ENCODE data around the gene GTF2F1.
"Not testable (repeated sequence)": the region's sequence is repeated elsewhere in the genome, so short reads cannot be mapped to it uniquely, and the experiment has no call there.

The GTF2F1 gene

DNA sequence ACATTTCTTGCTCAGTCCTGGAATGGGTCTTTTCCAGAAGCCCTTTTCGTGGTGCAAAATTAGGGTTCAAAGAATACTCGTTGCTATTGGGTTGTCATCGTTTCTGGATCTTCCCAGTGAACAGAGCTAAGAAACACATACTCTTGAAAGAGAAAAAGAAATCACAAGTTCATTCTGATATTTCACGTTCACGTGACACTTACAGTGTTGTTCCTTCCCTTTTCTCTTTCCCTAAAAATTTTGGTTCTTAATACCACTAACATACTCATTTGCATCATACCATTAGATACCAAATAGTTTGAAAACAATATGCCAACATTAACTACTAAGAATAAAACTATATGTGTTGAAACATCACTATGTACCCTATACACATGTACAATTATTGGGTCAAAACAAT, 13.4 kb upstream of the GTF2F1 start:
- Histone ChIP-seq H3K4me3 (ENCODE audit: low read depth, low read length, poor library complexity, severe bottlenecking) (no peak overlapping the region), H3K27ac (ENCODE audit: low read depth, low read length, poor library complexity, severe bottlenecking) (no peak overlapping the region), H4K20me1 (ENCODE audit: insufficient read depth, low read length) (no peaks in the 10 kb centered on the region), H3K4me1 (ENCODE audit: insufficient read depth, low read length, severe bottlenecking) (no peaks in the 10 kb centered on the region), H3K4me2 (ENCODE audit: low read length) (no peak overlapping the region), H3F3A (ENCODE audit: insufficient read depth, low read length) (no peaks in the 10 kb centered on the region), H3K9me3 (ENCODE audit: low read length) (no peaks in the 10 kb centered on the region), H3K9me2 (ENCODE audit: low read depth, low read length) (no peaks in the 10 kb centered on the region), H3K9ac (ENCODE audit: low read length) (no peak overlapping the region), H2AFZ (ENCODE audit: low read length) (no peak overlapping the region), H3K36me3 (ENCODE audit: insufficient read depth, low read length) (no peaks in the 10 kb centered on the region), H3K79me2 (ENCODE audit: insufficient read depth, low read length) (no peaks in the 10 kb centered on the region), H3K27me3 (ENCODE audit: insufficient read depth, low read length) (no peaks in the 10 kb centered on the region)
- TF ChIP-seq EZH2 (IDR thresholded peaks at IDR 0.05; ENCODE audit: borderline replicate concordance, low read length) = no peak
- TF ChIP-seq, protein P1, sequence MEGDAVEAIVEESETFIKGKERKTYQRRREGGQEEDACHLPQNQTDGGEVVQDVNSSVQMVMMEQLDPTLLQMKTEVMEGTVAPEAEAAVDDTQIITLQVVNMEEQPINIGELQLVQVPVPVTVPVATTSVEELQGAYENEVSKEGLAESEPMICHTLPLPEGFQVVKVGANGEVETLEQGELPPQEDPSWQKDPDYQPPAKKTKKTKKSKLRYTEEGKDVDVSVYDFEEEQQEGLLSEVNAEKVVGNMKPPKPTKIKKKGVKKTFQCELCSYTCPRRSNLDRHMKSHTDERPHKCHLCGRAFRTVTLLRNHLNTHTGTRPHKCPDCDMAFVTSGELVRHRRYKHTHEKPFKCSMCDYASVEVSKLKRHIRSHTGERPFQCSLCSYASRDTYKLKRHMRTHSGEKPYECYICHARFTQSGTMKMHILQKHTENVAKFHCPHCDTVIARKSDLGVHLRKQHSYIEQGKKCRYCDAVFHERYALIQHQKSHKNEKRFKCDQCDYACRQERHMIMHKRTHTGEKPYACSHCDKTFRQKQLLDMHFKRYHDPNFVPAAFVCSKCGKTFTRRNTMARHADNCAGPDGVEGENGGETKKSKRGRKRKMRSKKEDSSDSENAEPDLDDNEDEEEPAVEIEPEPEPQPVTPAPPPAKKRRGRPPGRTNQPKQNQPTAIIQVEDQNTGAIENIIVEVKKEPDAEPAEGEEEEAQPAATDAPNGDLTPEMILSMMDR (IDR thresholded peaks at IDR 0.05; ENCODE audit: low read length) = no peak

DNA sequence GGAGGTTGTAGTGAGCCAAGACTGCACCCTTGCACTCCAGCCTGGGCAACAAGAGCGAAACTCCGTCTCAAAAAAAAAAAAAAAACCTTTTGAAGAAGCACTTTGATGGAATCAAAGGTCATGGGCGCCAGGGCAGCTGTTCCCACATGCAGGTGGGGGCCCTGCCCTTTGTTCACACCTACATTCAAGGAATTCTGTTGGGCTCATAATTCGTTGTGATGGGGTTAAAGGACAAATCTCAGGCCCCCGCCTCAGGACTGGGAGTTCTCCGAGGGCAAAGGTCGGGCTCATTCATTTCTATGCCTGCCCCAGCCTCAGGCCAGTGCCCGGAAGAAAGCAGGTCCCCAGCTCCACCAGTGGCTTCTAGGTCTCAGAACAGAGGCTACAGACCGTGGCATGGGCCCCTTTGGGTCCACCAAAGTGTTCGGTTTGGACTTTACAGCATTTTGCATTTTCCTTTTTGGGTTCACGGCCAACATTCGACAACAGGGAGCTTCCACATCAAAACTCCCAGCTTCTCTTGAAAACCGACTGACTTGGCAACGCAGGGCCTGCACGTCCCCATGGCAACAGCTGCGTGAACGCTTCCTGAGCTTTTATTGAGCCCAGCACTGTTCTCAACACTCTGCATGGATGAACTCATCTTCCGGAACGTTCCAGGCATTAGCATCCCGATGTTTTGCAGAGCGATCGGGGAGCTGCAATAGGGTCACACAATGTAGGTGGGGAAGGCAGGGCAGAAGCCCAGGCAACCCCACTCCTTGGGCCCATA, 10.1 kb upstream of the GTF2F1 start:
- H2AFZ ChIP-seq (ENCODE audit: low read length) = no peak overlapping the region
- H4K20me1 ChIP-seq (ENCODE audit: insufficient read depth, low read length) = no peaks in the 10 kb centered on the region

DNA sequence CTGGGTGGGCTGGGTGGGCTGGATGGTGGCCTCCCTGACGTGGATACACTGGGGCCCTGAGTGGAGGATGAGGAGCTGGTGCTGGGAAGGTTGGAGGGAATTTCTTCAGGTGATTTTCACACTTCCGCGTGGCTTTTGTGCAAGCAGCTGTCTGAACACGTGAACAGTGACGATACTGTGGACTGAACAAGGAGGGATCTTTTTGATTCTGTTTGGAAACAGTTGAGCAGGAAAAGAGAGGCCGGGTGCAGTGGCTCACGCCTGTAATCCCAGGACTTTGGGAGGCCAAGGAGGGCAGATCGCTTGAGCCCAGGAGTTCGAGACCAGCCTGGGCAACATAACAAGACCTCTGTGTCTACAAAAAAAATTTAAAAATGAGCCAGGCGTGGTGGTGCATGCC, 9.1 kb upstream of the GTF2F1 start:
- Histone ChIP-seq H3K9ac (ENCODE audit: low read length) (no peak overlapping the region), H3K36me3 (ENCODE audit: insufficient read depth, low read length) (no peaks in the 10 kb centered on the region; the same call in 1 of the 2 replicates), H2AFZ (ENCODE audit: low read length) (no peak overlapping the region), H3K79me2 (ENCODE audit: insufficient read depth, low read length) (no peaks in the 10 kb centered on the region), H4K20me1 (ENCODE audit: insufficient read depth, low read length) (no peaks in the 10 kb centered on the region), H3K9me3 (ENCODE audit: low read length) (no peaks in the 10 kb centered on the region), H3K4me1 (ENCODE audit: insufficient read depth, low read length, severe bottlenecking) (no peaks in the 10 kb centered on the region), H3K4me3 (ENCODE audit: low read depth, low read length, poor library complexity, severe bottlenecking) (no peak overlapping the region), H3K9me2 (ENCODE audit: low read depth, low read length) (no peaks in the 10 kb centered on the region), H3K4me2 (ENCODE audit: low read length) (no peak overlapping the region), H3F3A (ENCODE audit: insufficient read depth, low read length) (no peaks in the 10 kb centered on the region), H3K27ac (ENCODE audit: low read depth, low read length, poor library complexity, severe bottlenecking) (no peak overlapping the region), H3K27me3 (ENCODE audit: insufficient read depth, low read length) (no peaks in the 10 kb centered on the region; the same call in 1 of the 2 replicates)
- TF ChIP-seq EZH2 (IDR thresholded peaks at IDR 0.05; ENCODE audit: borderline replicate concordance, low read length) = no peak
- TF ChIP-seq, protein P1 (IDR thresholded peaks at IDR 0.05; ENCODE audit: low read length) = no peak

More for the DNA sequence above, 10.1 kb upstream of the GTF2F1 start:
- no peaks in the 10 kb centered on the region; the same call in 1 of the 2 replicates for H3K36me3 ChIP-seq (ENCODE audit: insufficient read depth, low read length)
- H3K9me3 ChIP-seq (ENCODE audit: low read length) = no peaks in the 10 kb centered on the region
- H3K4me1 ChIP-seq (ENCODE audit: insufficient read depth, low read length, severe bottlenecking) = no peaks in the 10 kb centered on the region
- H3K79me2 ChIP-seq (ENCODE audit: insufficient read depth, low read length) = no peaks in the 10 kb centered on the region
- no peaks in the 10 kb centered on the region for H3K9me2 ChIP-seq (ENCODE audit: low read depth, low read length)
- TF ChIP-seq EZH2 (IDR thresholded peaks at IDR 0.05; ENCODE audit: borderline replicate concordance, low read length) = no peak
- TF ChIP-seq, protein P1 (IDR thresholded peaks at IDR 0.05; ENCODE audit: low read length) = no peak
- H3K4me3 ChIP-seq (ENCODE audit: low read depth, low read length, poor library complexity, severe bottlenecking) = no peak overlapping the region
- H3K27me3 ChIP-seq (ENCODE audit: insufficient read depth, low read length) = no peaks in the 10 kb centered on the region; the same call in 1 of the 2 replicates
- H3K27ac ChIP-seq (ENCODE audit: low read depth, low read length, poor library complexity, severe bottlenecking) = no peak overlapping the region
- H3K9ac ChIP-seq (ENCODE audit: low read length) = no peak overlapping the region
- H3K4me2 ChIP-seq (ENCODE audit: low read length) = no peak overlapping the region
- H3F3A ChIP-seq (ENCODE audit: insufficient read depth, low read length) = no peaks in the 10 kb centered on the region

DNA sequence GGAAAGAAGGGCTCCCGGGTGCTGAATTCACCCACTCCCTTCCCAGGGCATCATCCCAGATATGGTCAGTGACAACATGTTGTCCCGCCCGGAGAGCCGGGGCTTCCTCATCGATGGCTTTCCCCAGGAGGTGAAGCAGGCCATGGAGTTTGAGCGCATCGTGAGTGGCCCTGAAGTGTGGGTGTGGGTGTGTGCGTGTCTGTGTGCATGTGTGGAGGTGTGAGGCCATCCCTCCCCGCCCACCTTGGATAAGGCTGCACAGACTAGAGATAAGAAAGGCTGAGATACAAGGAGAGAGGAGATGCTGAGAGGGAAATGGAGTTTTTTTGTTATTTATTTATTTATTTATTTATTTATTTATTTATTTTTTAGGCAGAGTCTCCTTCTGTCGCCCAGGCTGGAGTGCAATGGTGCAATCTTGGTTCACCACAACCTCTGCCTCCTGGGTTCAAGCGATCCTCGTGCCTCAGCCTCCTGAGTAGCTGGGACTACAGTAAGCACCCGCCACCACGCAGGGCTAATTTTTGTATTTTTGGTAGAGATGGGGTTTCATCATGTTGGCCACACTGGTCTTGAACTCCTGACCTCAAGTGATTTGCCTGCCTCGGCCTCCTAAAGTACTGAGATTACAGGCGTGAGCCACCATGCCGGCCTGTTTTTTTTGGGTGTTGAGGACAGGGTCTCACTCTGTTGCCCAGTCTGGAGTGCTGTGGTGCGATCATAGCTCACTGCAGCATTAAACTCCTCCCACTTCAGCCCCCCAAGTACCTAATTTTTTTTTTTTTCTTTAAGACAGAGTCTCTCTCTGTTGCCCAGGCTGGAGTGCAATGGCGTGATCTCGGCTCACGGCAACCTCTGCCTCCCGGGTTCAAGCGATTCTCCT, 7.3 kb upstream of the GTF2F1 start:
- H3K4me2 ChIP-seq (ENCODE audit: low read length); H3K9me2 ChIP-seq (ENCODE audit: low read depth, low read length); H3K36me3 ChIP-seq (ENCODE audit: insufficient read depth, low read length); H2AFZ ChIP-seq (ENCODE audit: low read length); H4K20me1 ChIP-seq (ENCODE audit: insufficient read depth, low read length); H3K79me2 ChIP-seq (ENCODE audit: insufficient read depth, low read length); H3F3A ChIP-seq (ENCODE audit: insufficient read depth, low read length); H3K9me3 ChIP-seq (ENCODE audit: low read length); H3K27me3 ChIP-seq (ENCODE audit: insufficient read depth, low read length); H3K9ac ChIP-seq (ENCODE audit: low read length); H3K4me3 ChIP-seq (ENCODE audit: low read depth, low read length, poor library complexity, severe bottlenecking); H3K27ac ChIP-seq (ENCODE audit: low read depth, low read length, poor library complexity, severe bottlenecking); H3K4me1 ChIP-seq (ENCODE audit: insufficient read depth, low read length, severe bottlenecking): not testable (repeated sequence)

Measured in OCI-LY1 (cell line).